Liver (tissue), 9 donors: ENCODE results near the gene PIEZO2. TPM values are rescaled to one million over a fixed set of nuclear protein-coding genes. Genes with fewer than 3 reads are reported as not detected.
A peak's percentile ranks its signal among the peaks of the same experiment; 100 is the strongest.

ENCODE experiments used
- DNase-seq: peaks from one replicate; pipeline ENCODE4 v3.0.0-alpha.2; 2017; ENCODE audit warnings: low spot score
- H3K27ac ChIP-seq, 2 donors: one replicate each; pipeline ENCODE4 v1.7.0; 2013; ENCODE audit warnings: inconsistent platforms in 2 of 2, low read length in 2 of 2, control low read depth in 1 of 2, low read depth in 1 of 2, mild to moderate bottlenecking in 1 of 2
- H3K27me3 ChIP-seq, 4 donors: one replicate each; pipeline versions ENCODE4 v1.6.1 to v1.7.0; 2013; ENCODE audit warnings: low read length in 3 of 4, inconsistent platforms in 1 of 4, mild to moderate bottlenecking in 1 of 4, moderate library complexity in 1 of 4; ENCODE audit not compliant: control insufficient read depth in 4 of 4, insufficient read depth in 4 of 4
- H3K36me3 ChIP-seq, 4 donors: one replicate each; pipeline versions ENCODE4 v1.6.1 to v1.7.0; 2013; ENCODE audit warnings: low read length in 3 of 4, mild to moderate bottlenecking in 3 of 4, low read depth in 1 of 4, moderate library complexity in 1 of 4; ENCODE audit not compliant: control insufficient read depth in 4 of 4, insufficient read depth in 3 of 4
- H3K4me1 ChIP-seq, 4 donors: one replicate each; pipeline versions ENCODE4 v1.6.1 to v1.7.0; 2013; ENCODE audit warnings: low read length in 3 of 4, mild to moderate bottlenecking in 3 of 4, moderate library complexity in 1 of 4; ENCODE audit not compliant: control insufficient read depth in 4 of 4, insufficient read depth in 4 of 4
- H3K4me3 ChIP-seq, 3 donors: one replicate each; pipeline versions ENCODE4 v1.6.1 to v1.7.0; 2013; ENCODE audit warnings: low read length in 3 of 3, control low read depth in 1 of 3, low read depth in 1 of 3, mild to moderate bottlenecking in 1 of 3
- H3K9ac ChIP-seq, 2 donors: one replicate each; pipeline ENCODE4 v1.7.0; 2013; ENCODE audit warnings: low read length in 2 of 2, mild to moderate bottlenecking in 2 of 2, moderate library complexity in 2 of 2, control low read depth in 1 of 2, low read depth in 1 of 2
- H3K9me3 ChIP-seq, 4 donors: one replicate each; pipeline versions ENCODE4 v1.6.1 to v1.7.0; 2013; ENCODE audit warnings: low read length in 3 of 4; ENCODE audit not compliant: control insufficient read depth in 4 of 4
- EGR1 ChIP-seq, 2 donors: IDR thresholded peaks; 2 replicates each; pipeline ENCODE4 v1.6.1; 2016 to 2018; ENCODE audit warnings: antibody characterized with exemption in 2 of 2, low read depth in 2 of 2
- FOXA1 ChIP-seq: IDR thresholded peaks from 2 replicates; pipeline ENCODE4 v1.6.1; 2016; ENCODE audit warnings: antibody characterized with exemption
- FOXA2 ChIP-seq: IDR thresholded peaks from 2 replicates; pipeline ENCODE4 v1.6.1; 2016; ENCODE audit warnings: antibody characterized with exemption
- GABPA ChIP-seq, 2 donors: IDR thresholded peaks in 1 of 2; conservative IDR thresholded peaks in 1 of 2; 2 replicates each; pipeline ENCODE4 v1.6.1; 2016; ENCODE audit warnings: antibody characterized with exemption in 2 of 2, mild to moderate bottlenecking in 1 of 2, moderate library complexity in 1 of 2
- HNF4A ChIP-seq, 2 donors: conservative IDR thresholded peaks; 2 replicates each; pipeline ENCODE4 v1.6.1; 2016; ENCODE audit warnings: antibody characterized with exemption in 2 of 2, mild to moderate bottlenecking in 2 of 2
- HNF4G ChIP-seq: IDR thresholded peaks from 2 replicates; pipeline ENCODE4 v1.6.1; 2016; ENCODE audit warnings: antibody characterized with exemption
- NR2F2 ChIP-seq: IDR thresholded peaks from 2 replicates; pipeline ENCODE4 v1.6.1; 2016; ENCODE audit warnings: antibody characterized with exemption
- RAD21 ChIP-seq, 2 donors: IDR thresholded peaks; 2 replicates each; pipeline ENCODE4 v1.6.1; 2016; ENCODE audit warnings: antibody characterized with exemption in 2 of 2, mild to moderate bottlenecking in 2 of 2
- RXRA ChIP-seq, 2 donors: IDR thresholded peaks; 2 replicates each; pipeline ENCODE4 v1.6.1; 2017 to 2018; ENCODE audit warnings: antibody characterized with exemption in 2 of 2, mild to moderate bottlenecking in 1 of 2
- SP1 ChIP-seq: IDR thresholded peaks from 2 replicates; pipeline ENCODE4 v1.6.1; 2018; ENCODE audit warnings: antibody characterized with exemption, mild to moderate bottlenecking
- TAF1 ChIP-seq: conservative IDR thresholded peaks from 2 replicates; pipeline ENCODE4 v1.6.1; 2016; ENCODE audit warnings: antibody characterized with exemption, mild to moderate bottlenecking
- YY1 ChIP-seq: IDR thresholded peaks from 2 replicates; pipeline ENCODE4 v1.6.1; 2016; ENCODE audit warnings: antibody characterized with exemption, mild to moderate bottlenecking
- WGBS: extraction: QIAGEN DNeasy Blood & Tissue Kit; methylation state at CpG from one replicate; pipeline ENCODE4 v1.1.7; 2013; 5-methylcytosine and 5-hydroxymethylcytosine counted together
- polyA plus RNA-seq, 2 donors: library from polyadenylated mRNA; stranded (reverse) in 1 of 2; unstranded in 1 of 2; fragments of 200-250 nt in 1 of 2; fragments of >200 nt in 1 of 2; fragmentation: Nextera tagmentation in 1 of 2; extraction: Ambion mirVana in 1 of 2; gene quantifications; one replicate each; pipeline versions ENCODE4 v1.2.1 to v1.2.3, GENCODE V29; 2013 to 2015
- total RNA-seq, 2 donors: library from RNA; depleted of rRNA; stranded (reverse); fragments of >200 nt; gene quantifications; one replicate each; pipeline ENCODE4 v1.2.3, GENCODE V29; 2014
- TF ChIP-seq, protein P1 (sequence below): IDR thresholded peaks from 2 replicates; pipeline ENCODE4 v1.6.1; 2016; ENCODE audit warnings: antibody characterized with exemption, mild to moderate bottlenecking
- TF ChIP-seq, protein P2 (sequence below): fragments of 150-350 bp; IDR thresholded peaks from 2 replicates; pipeline ENCODE4 v1.5.1; 2017; ENCODE audit warnings: improper control_type of control experiment, low read depth, low read length; ENCODE audit not compliant: missing input control
- donor health status: healthy.
- donor health status: healthy.
- donor health status: healthy.
- donor health status: healthy.
- donor health status: healthy.

Gene PIEZO2
- total and polyA plus RNA-seq, 4 donors = 1.1 to 12.3 (median 4.8) TPM

DNA sequence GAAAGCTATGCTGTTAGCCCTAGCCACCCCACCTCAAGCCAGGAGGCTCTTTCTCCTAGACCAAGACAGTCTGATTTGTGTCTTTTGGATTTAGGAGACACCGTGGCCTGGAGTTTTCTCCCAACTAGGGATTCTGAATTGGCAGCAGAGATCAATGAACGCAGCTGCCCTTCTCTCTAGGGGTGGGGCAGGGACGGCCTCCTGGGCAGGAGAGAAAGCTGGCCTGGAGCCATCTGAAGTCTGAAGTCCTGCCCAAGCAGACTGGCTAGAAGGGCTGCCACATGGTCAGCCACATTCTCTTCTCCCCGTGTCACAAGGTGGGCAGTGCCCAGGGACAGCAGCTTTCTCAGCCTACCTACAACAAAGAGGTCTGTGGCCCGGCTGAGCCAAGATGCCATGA is 45.1 kb downstream of the PIEZO2 start:
- Histone ChIP-seq H3K27ac (no peak overlapping the region), H3K4me3 (no peak overlapping the region), H3K9ac (no peak overlapping the region), H3K4me1 (peaks cover 2 to 21% (median 13%) of the 10 kb centered on the region in 4 donors), H3K9me3 (no peaks in the 10 kb centered on the region), H3K36me3 (no peaks in the 10 kb centered on the region), H3K27me3 (no peaks in the 10 kb centered on the region)
- WGBS = 35% methylated on average over 5 of the region's 5 CpGs
- TF ChIP-seq FOXA1 (no peak), NR2F2 (no peak), SP1 (peak; percentile 25), HNF4G (peak; percentile 34), RAD21 (IDR thresholded peaks at IDR 0.05) (peak in 1 of 2 donors; percentile 44), HNF4A (conservative IDR thresholded peaks at IDR 0.05) (peak; percentile 65 to 68), RXRA (IDR thresholded peaks at IDR 0.05) (peak; percentile 65 to 73), GABPA (IDR thresholded peaks at IDR 0.05 in 1 of 2, conservative IDR thresholded peaks at IDR 0.05 in 1 of 2) (no peak), TAF1 (no peak), FOXA2 (no peak), YY1 (peak; percentile 34)
- TF ChIP-seq, protein P1, sequence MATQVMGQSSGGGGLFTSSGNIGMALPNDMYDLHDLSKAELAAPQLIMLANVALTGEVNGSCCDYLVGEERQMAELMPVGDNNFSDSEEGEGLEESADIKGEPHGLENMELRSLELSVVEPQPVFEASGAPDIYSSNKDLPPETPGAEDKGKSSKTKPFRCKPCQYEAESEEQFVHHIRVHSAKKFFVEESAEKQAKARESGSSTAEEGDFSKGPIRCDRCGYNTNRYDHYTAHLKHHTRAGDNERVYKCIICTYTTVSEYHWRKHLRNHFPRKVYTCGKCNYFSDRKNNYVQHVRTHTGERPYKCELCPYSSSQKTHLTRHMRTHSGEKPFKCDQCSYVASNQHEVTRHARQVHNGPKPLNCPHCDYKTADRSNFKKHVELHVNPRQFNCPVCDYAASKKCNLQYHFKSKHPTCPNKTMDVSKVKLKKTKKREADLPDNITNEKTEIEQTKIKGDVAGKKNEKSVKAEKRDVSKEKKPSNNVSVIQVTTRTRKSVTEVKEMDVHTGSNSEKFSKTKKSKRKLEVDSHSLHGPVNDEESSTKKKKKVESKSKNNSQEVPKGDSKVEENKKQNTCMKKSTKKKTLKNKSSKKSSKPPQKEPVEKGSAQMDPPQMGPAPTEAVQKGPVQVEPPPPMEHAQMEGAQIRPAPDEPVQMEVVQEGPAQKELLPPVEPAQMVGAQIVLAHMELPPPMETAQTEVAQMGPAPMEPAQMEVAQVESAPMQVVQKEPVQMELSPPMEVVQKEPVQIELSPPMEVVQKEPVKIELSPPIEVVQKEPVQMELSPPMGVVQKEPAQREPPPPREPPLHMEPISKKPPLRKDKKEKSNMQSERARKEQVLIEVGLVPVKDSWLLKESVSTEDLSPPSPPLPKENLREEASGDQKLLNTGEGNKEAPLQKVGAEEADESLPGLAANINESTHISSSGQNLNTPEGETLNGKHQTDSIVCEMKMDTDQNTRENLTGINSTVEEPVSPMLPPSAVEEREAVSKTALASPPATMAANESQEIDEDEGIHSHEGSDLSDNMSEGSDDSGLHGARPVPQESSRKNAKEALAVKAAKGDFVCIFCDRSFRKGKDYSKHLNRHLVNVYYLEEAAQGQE = no peak
- DNase-seq = no peak

DNA sequence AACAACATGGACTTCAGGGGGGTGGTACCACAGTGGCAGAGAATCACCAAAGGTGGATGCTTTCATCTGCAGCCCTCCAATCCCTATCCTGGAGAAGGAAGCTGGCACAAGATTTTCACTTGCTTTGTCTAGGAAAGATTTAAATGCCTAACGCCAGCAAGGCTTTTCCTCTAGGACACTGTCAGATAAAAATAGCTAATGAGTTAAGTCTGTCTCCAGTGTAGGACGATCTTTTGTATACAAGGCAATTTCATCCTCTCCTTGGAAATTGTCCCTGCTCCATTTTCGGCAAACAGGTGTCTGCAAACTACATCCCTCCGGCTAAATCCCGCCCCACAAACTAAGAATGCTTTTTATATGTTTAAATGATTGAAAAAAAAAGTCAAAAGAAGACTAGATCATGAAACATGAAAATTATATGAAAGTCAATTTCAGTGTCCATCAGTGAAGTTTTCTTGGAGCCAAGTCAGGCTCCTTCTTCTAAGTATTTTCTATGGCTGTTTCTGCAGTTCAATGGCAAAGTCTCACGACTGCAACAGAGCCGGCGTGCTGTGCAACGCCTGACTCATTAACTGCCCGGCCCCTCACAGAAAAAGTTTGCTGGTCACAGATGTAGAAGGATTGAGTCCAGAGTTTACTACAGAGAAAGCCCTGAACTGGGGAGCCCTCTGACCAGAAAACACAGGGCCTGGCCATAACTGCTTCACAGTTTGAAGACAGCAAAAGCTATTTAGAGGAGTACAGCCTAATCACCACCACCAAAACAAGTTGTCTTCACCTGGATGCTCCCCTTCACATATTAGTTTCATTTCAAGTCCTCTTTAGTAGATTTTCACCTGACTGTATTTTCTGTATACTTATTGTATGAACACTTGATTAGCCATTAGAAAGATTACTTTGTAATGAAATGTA is 52.3 kb downstream of the PIEZO2 start:
- H3K27me3 ChIP-seq = no peaks in the 10 kb centered on the region
- no peak overlapping the region for H3K27ac ChIP-seq
- H3K4me3 ChIP-seq = no peak overlapping the region
- no peak for DNase-seq
- H3K4me1 ChIP-seq = peaks cover 0 to 2% (median under 1%) of the 10 kb centered on the region in 4 donors
- WGBS = 78% methylated on average over 10 of the region's 10 CpGs
- H3K9ac ChIP-seq = no peak overlapping the region
- H3K9me3 ChIP-seq = no peaks in the 10 kb centered on the region
- no peaks in the 10 kb centered on the region for H3K36me3 ChIP-seq
- no peak for TF ChIP-seq FOXA2
- no peak for TF ChIP-seq GABPA (IDR thresholded peaks at IDR 0.05 in 1 of 2, conservative IDR thresholded peaks at IDR 0.05 in 1 of 2)
- no peak for TF ChIP-seq EGR1 (IDR thresholded peaks at IDR 0.05; ENCODE audit: low read depth in 2 of 2)
- TF ChIP-seq YY1 = no peak
- TF ChIP-seq, protein P2, sequence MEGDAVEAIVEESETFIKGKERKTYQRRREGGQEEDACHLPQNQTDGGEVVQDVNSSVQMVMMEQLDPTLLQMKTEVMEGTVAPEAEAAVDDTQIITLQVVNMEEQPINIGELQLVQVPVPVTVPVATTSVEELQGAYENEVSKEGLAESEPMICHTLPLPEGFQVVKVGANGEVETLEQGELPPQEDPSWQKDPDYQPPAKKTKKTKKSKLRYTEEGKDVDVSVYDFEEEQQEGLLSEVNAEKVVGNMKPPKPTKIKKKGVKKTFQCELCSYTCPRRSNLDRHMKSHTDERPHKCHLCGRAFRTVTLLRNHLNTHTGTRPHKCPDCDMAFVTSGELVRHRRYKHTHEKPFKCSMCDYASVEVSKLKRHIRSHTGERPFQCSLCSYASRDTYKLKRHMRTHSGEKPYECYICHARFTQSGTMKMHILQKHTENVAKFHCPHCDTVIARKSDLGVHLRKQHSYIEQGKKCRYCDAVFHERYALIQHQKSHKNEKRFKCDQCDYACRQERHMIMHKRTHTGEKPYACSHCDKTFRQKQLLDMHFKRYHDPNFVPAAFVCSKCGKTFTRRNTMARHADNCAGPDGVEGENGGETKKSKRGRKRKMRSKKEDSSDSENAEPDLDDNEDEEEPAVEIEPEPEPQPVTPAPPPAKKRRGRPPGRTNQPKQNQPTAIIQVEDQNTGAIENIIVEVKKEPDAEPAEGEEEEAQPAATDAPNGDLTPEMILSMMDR = no peak
- no peak for TF ChIP-seq NR2F2
- TF ChIP-seq, protein P1 = no peak
- no peak for TF ChIP-seq RXRA (IDR thresholded peaks at IDR 0.05)
- TF ChIP-seq FOXA1 = no peak
